ENCODE results near the gene TRIM50. TPM values are rescaled to one million over a fixed set of nuclear protein-coding genes. Genes with fewer than 3 reads are reported as not detected.
"Not testable (repeated sequence)": the region's sequence is repeated elsewhere in the genome, so short reads cannot be mapped to it uniquely, and the experiment has no call there.

The TRIM50 gene
- total RNA-seq, 1 donor from 2014 or later: not detected

DNA sequence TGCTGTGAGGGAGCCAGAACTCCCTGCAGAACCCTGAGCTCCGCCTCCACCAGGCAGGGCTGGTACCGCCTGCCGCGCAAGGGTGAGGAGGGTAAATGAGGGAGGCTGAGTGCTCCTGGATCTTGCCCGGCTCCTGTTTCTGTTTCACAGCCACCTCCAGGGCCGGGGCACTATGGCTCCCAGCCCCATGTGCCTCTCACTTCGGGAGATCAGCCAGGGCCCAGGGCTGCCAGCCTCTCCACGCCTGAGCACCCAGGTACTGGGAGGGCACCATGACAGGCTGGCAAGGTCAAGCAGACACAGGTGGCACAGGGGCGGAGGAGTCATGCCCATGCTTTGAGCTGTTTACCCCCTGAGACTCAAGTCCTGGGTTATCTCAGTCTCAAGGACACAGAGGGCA, 8.3 kb downstream of the TRIM50 start:
- intact Hi-C loops (cut with DNase I); H3K4me3 ChIP-seq: not testable (repeated sequence)
- peaks cover 12% of the 10 kb centered on the region for H3K4me1 ChIP-seq

DNA sequence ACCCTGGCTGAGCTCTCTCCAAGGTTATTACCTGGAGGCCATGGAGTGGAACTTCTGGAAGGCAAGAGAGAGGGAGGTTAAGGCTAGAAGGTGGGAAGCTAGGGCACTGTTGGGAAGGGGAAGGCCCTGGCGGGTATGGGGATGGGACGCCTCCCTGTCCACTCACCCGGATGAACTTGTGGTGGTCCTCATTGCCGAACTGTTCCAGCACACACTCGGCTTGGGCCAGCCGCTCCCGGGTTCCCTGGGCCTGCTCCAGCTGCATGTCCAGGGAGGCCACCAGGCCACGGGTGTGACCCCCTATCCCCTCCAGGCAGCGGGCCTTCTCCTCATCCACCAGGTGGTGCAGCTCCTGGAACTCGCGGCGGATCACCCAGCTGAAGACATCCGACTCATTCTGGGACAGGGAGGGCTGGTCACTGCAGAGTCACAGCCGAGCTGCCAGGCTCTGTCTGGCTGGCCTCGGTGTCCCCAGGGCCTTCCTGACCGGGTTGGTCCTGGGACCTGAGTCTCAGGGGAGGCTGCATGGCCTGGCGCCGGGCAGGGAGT, 9.2 kb downstream of the TRIM50 start:
- H3K9me3 ChIP-seq; H3K36me3 ChIP-seq; intact Hi-C loops (cut with DNase I); H3K4me3 ChIP-seq; H3K27me3 ChIP-seq; DNase-seq (ENCODE audit: extremely low spot score in 2 of 2); H3K27ac ChIP-seq; H3K4me1 ChIP-seq: not testable (repeated sequence)

More for the DNA sequence above, 8.3 kb downstream of the TRIM50 start:
- not testable (repeated sequence) for H3K27me3 ChIP-seq; H3K27ac ChIP-seq; H3K36me3 ChIP-seq; H3K9me3 ChIP-seq; DNase-seq (ENCODE audit: extremely low spot score in 2 of 2)

DNA sequence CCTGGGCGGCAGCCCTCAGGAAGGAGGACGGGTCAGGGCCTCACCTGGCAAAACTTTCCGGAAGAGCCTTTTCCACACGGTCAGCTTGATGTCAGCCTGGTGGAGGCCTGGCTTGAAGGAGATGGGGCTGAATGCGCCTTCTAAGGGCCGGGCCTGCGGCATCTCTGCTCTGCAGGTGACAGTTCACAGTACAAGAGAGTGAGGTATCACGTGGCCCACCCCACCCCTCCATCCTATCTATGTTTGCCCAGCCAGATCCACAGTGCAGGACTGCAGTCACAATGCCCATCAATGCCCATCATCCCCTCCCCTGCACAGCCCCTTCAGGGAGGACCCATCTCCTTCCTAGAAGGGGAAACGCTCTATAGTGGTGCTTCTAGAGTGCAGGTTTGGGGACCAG, 11.4 kb downstream of the TRIM50 start:
- intact Hi-C loops (cut with DNase I): no loop called here
- H3K4me1 ChIP-seq: no peaks in the 10 kb centered on the region
- H3K9me3 ChIP-seq: no peaks in the 10 kb centered on the region
- TF ChIP-seq POLR2AphosphoS5 (IDR thresholded peaks at IDR 0.05; ENCODE audit: insufficient read depth in 1 of 2, low read depth in 1 of 2) (no peak), POLR2A (IDR thresholded peaks at IDR 0.05) (no peak)
- TF ChIP-seq, protein P1, sequence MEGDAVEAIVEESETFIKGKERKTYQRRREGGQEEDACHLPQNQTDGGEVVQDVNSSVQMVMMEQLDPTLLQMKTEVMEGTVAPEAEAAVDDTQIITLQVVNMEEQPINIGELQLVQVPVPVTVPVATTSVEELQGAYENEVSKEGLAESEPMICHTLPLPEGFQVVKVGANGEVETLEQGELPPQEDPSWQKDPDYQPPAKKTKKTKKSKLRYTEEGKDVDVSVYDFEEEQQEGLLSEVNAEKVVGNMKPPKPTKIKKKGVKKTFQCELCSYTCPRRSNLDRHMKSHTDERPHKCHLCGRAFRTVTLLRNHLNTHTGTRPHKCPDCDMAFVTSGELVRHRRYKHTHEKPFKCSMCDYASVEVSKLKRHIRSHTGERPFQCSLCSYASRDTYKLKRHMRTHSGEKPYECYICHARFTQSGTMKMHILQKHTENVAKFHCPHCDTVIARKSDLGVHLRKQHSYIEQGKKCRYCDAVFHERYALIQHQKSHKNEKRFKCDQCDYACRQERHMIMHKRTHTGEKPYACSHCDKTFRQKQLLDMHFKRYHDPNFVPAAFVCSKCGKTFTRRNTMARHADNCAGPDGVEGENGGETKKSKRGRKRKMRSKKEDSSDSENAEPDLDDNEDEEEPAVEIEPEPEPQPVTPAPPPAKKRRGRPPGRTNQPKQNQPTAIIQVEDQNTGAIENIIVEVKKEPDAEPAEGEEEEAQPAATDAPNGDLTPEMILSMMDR (IDR thresholded peaks at IDR 0.05): no peak
- no peaks in the 10 kb centered on the region for H3K36me3 ChIP-seq
- H3K27ac ChIP-seq: no peak overlapping the region
- H3K4me3 ChIP-seq: no peak overlapping the region
- no peak for DNase-seq (ENCODE audit: extremely low spot score in 2 of 2)
- no peaks in the 10 kb centered on the region for H3K27me3 ChIP-seq

DNA sequence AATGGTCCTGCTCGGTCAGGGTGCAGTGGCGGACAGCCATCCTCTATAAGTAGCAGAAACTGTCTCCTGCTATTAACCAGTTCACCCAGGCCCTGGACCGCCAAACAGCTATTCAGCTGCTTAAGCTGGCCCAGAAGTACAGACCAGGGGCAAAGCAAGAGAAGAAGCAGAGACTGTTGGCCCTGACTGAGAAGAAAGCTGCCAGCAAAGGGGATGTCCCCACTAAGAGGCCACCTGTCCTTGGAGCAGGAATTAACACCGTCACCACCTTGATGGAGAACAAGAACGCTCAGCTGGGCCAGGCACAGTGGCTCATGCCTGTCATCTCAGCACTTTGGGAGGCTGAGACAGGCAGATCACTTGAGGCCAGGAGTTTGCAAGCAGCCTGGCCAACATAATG, 13.6 kb downstream of the TRIM50 start:
- Histone ChIP-seq H3K36me3 (no peaks in the 10 kb centered on the region), H3K9me3 (no peaks in the 10 kb centered on the region), H3K27me3 (no peaks in the 10 kb centered on the region), H3K4me1 (peaks cover 2% of the 10 kb centered on the region), H3K27ac (no peak overlapping the region), H3K4me3 (no peak overlapping the region)
- TF ChIP-seq POLR2AphosphoS5 (IDR thresholded peaks at IDR 0.05; ENCODE audit: insufficient read depth in 1 of 2, low read depth in 1 of 2): no peak
- TF ChIP-seq POLR2A (IDR thresholded peaks at IDR 0.05): no peak
- TF ChIP-seq, protein P1 (IDR thresholded peaks at IDR 0.05): no peak
- DNase-seq (ENCODE audit: extremely low spot score in 2 of 2): no peak
- intact Hi-C loops (cut with DNase I): no loop called here

DNA sequence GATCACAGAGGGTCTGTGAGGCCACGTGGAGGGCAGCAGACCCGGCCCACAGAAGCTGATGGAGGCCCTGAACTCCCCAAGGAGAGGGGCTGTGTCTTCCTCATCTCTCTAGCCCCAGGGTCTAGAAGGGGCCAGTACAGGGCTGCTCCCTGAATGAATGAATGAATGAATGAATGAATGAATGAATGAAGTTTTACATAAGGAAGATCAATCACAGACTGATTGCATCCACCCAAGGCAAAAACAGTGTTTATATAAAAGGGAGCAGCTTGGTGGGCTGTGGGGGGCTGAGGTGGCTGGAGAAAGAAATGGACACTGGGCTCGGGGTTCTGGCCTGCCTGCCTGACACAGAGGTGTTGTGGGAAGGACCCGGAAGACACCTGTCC, 14.4 kb downstream of the TRIM50 start:
- no peak overlapping the region for H3K27ac ChIP-seq
- no peaks in the 10 kb centered on the region for H3K36me3 ChIP-seq
- no peaks in the 10 kb centered on the region for H3K27me3 ChIP-seq
- no peak overlapping the region for H3K4me3 ChIP-seq
- intact Hi-C loops (cut with DNase I): no loop called here
- H3K4me1 ChIP-seq: peaks cover 9% of the 10 kb centered on the region
- TF ChIP-seq, protein P1 (IDR thresholded peaks at IDR 0.05): no peak
- TF ChIP-seq POLR2AphosphoS5 (IDR thresholded peaks at IDR 0.05; ENCODE audit: insufficient read depth in 1 of 2, low read depth in 1 of 2): no peak
- TF ChIP-seq POLR2A (IDR thresholded peaks at IDR 0.05): no peak
- no peak for DNase-seq (ENCODE audit: extremely low spot score in 2 of 2)
- H3K9me3 ChIP-seq: no peaks in the 10 kb centered on the region

DNA sequence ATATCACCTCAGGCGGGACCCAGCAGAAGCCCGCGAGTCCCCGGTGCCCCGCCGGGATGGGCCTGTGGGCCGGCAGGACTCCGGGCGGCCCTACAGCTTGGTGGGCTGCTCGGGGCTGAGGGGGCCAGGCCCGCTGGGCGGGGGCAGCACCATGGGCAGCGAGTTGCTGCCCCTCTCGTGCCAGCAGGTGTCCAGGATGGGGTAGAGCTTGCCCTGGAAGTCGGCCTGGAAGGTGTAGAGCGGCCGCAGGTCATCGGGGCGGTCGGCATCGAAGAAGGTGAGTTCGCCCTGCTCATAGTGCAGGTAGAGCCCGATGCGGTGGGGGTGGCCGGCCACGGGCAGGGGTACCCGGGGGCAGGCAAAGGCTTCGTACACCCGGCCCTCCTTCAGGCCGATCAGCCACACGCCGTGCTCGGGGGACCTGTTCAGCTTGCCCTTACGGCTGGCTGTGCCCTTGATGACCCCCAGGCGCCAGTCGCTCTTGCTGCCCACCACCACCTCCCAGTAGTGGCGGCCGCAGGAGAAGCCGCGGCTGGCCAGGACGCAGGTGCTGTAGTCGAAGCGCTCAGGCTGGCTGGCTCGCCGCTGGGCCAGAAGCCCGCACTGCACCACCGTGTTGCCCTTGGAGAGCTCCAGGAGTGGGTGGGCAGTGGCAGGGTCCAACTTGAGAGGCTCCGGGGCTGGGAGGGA, 14.9 kb downstream of the TRIM50 start:
- H3K36me3 ChIP-seq: no peaks in the 10 kb centered on the region
- peaks cover 13% of the 10 kb centered on the region for H3K4me1 ChIP-seq
- intact Hi-C loops (cut with DNase I): no loop called here
- H3K27ac ChIP-seq: no peak overlapping the region
- H3K4me3 ChIP-seq: no peak overlapping the region
- no peaks in the 10 kb centered on the region for H3K27me3 ChIP-seq
- TF ChIP-seq POLR2AphosphoS5 (IDR thresholded peaks at IDR 0.05; ENCODE audit: insufficient read depth in 1 of 2, low read depth in 1 of 2): no peak
- no peak for TF ChIP-seq POLR2A (IDR thresholded peaks at IDR 0.05)
- TF ChIP-seq, protein P1 (IDR thresholded peaks at IDR 0.05): no peak
- H3K9me3 ChIP-seq: no peaks in the 10 kb centered on the region
- no peak for DNase-seq (ENCODE audit: extremely low spot score in 2 of 2)

DNA sequence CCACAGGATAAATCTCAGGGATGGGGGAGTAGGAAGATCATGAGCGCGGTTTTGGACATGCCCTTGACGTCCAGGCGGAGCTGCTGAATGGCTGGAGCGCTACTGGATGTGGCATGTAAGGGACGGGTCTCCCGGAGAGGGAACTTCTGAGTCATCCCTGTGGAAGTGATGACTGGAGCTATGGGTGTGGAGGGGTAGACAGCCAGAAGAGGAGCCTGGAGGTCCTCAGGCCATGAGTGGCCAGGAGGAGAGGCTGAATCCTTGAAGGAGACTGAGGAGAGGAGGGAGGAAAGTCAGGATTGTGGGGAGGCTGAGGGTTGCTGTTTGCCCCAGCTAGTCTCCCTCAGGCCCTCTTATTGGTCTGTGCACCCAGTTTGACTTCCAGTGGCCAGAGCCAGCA, 16.5 kb downstream of the TRIM50 start:
- peaks cover 19% of the 10 kb centered on the region for H3K4me1 ChIP-seq
- DNase-seq (ENCODE audit: extremely low spot score in 2 of 2); H3K27ac ChIP-seq; H3K36me3 ChIP-seq; H3K9me3 ChIP-seq; H3K4me3 ChIP-seq; intact Hi-C loops (cut with DNase I); H3K27me3 ChIP-seq: not testable (repeated sequence)

Measured in vagina (tissue), 2 donors.